Stimulated activated CD8-positive, alpha-beta memory T cell treated with anti-CD3 and anti-CD28 coated beads, Interleukin-12 subunit alpha, Interleukin-12 subunit beta, amount 100 ng/mL, for 24 hours (primary cell): Measurements from ENCODE around the gene ZNF487.
"Not testable (repeated sequence)": the region's sequence is repeated elsewhere in the genome, so short reads cannot be mapped to it uniquely, and the experiment has no call there.

Experiments used
- DNase-seq: peaks from one replicate; pipeline ENCODE4 v3.0.0-alpha.2; 2020; ENCODE audit errors: extremely low read depth

Gene ZNF487

DNA sequence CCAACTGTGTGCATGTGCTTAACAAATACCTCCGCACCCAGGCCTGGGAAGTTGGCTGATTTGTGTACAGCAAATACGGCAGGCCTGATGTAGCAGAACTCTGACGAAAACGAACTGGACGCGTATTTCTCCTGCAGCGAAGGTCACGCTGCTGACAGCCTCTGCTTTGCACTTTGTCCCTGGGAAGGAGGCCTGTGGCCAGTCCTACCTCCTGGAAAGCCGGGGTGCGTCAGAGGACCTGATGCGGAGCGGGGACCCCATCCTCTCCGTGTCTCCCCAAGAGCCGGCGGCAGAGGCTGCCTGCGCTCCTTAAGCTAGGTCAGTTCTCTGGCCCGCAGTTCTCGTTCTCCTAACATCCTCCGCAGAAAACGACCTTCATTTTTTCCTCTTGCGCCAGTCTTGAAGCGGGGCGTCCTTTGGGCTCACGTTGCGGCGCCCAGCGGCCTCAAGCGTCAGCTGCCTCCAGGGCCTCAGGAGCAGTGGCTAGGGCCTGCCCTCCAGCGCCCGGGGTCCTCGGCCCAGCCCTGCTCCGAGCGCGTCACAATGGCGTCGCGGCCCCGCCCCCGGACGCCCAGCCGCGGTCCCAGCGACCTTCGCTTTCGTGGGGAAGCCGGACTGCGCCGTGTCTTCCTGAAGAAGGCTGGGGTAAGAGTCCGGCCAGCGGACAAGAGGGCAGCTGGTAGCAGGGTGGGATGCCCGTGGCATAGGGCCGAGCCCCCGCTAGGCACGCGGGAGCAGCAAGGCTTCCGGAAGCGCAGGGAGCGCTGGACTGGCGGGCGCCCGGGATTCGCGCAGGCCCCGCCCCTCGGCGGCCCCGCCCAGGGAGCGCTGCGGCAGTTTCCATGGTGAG, at the start of gene ZNF487:
TSS of gene ZNF487 (plus strand) at position 821 of the 850 bp plus-strand sequence. CDS start 38,703 bp downstream, outside the sequence.
- peak; percentile 68 for DNase-seq

DNA sequence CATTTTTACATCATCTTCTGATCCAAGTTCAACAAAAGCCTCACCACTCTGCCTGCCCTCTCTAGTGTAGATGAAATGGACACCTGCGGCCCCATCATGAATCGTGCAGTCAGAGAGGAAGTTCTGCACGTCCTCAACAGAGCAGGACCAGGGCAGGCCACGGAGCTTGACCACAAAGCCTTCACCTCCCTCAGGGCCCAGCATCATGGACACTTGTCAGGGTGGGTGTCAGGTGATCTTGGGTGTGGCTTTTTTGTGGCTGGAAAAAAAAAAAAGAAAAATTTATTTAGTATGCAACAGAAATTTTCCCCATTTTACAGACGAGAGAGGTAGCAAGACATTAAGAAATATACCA, 49.3 kb upstream of the ZNF487 start:
- no peak for DNase-seq

DNA sequence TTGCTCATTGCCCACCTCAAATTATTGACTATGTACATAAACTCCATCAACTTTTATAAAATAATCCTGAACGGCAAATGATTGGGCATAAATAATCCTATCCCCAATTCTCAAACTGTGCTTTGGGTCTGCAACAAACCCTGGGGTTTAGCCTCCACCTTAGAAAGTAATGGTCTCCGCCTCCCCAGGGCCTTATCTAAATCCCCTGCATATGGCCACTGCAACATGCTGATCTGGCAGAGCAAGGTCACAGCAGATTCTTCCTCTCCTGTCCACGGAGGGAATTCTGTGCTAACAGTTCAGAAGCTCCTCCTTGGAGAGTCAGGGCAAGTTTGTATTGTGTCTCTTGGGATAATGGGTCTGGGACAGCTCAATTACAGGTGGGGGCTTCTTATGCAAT, 47.0 kb upstream of the ZNF487 start:
- no peak for DNase-seq

DNA sequence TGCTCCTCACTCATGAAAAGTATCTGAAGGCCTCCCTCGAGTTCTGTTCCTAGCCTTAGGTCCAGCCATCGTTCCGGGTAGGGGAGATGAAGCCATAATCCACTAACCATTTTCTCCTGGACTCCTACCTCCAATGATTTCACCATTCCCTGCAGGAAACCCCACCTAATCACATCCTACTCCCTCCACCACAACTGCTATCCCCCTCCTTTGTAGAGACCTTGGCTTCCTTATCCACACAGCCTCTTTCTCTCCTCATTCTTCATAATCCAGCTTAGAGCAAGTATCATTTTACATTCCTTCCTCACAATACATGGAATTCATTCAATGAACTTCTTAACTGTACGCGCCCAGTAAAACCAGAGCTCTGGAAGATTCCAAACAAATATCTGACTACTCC, 46.6 kb upstream of the ZNF487 start:
- no peak for DNase-seq

DNA sequence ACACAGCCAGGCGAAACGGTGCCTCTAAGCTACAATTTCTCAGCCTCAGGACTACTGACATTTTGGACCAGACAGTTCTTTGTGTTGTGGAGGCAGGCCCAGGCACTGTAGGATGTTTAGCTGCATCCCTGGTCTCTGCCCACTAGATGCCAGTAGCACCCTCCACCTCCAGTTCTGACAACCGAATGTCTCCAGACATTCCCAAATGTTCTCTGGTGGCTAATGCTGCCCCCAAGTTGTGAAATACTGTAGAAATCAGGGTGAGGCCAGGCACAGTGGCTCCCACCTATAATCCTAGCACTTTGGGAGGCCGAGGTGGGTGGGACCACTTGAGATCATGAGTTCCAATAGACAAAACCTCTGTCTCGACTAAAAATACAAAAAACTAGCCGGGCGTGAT, 46.2 kb upstream of the ZNF487 start:
- no peak for DNase-seq

DNA sequence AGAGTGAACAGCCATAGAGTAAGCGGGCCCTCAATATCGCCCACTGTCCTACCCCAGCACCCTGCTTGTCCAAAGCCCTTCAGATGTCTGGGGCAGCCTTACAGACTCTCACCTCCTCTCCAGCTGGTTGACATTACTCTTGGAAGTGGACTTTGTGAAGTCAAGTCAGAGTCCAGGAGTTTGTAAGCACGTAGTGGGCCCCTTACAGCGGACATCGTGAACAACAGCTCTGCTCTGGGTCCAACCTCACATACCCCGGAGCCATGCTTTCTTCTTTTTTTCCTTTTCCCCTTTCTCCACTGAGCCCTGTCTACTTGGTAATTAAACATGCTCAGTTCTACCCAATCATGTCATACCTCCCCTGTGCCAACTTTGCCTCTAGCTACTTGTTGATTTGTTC, 45.4 kb upstream of the ZNF487 start:
- DNase-seq, result no peak

DNA sequence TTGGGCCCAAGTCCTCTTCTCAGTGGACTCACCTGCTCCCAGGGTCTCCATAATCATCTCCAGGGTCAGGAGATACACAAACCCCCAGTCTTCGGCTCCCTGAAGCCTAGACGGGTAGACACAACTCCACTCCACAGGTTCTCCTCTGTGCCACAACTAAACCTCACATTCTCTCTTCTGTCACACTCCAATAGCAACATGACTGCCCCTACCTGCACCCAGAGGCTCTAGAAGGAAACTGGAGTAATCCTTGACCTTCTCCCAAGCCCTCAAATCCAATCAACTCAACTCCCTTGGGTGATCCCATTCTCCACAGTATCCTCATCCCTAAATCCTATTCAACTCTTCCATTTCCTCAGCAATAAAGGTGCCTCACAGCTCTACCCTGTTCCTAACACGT, 44.2 kb upstream of the ZNF487 start:
- no peak for DNase-seq

DNA sequence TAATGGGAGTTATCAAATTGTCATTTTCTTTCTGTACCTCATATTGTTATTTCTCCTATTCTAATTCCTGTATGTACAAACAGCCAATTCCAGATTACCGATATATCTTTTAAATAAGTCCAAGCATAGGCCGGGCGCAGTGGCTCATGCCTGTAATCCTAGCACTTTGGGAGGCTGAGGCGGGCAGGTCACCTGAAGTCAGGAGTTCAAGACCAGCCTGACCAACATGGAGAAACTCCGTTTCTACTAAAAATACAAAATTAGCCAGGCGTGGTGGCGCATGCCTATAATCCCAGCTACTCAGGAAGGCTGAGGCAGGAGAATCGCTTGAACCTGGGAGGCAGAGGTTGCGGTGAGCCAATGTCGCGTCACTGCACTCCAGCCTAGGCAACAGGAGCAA, 43.7 kb upstream of the ZNF487 start:
- not testable (repeated sequence) for DNase-seq

DNA sequence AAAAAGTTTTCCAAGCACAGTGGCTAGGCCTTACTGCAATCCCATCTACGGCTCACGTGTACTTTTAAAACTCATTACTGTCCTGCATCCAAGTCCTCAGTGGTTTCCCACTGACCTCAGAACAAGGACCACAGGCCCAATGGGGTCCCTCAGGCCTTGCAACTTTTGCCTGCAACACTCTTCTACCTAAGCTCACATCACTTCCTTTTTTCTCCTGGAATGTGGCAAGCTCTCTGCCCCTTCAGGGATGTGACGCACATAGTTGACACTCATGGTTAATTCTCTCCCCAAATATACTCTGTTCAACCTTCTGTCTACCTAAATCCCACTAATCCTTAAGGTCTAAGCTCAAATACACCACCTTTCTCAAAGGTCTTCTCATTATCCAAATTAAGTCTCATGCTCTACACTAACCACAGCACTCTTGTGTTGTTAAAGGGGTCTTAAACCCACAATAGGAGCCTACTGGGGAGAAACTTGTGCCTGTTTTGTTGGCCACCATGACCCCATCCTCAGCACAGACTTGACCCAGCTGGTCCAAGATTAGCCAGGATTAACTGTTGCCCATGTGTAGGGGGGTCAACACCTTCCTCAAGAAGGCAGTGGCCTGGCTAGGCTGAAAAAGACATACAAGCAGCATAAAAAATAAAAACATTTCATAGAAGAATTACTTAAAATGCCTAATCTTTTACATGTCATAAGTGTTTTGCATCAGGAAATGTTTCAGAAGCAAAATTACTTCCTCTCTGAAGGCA, 43.1 kb upstream of the ZNF487 start:
- DNase-seq, result no peak

DNA sequence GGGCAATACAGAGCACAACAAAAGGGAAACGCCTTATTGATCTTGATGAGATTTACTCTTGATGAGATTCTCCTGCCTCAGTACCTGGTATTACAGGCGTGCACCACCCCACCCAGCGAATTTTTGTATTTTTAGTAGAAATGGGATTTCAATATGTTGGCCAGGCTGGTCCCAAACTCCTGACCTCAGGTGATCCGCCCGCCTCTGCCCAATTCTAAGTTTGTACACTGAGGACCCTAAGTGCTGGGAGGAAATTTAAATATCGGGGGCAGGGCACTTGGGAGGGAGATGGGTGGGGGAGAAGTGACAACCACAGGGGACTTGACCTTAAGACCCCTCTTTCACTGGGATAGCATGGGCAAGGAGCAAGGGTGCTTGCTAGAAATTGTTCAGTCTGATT, 42.0 kb upstream of the ZNF487 start:
- DNase-seq, result no peak

DNA sequence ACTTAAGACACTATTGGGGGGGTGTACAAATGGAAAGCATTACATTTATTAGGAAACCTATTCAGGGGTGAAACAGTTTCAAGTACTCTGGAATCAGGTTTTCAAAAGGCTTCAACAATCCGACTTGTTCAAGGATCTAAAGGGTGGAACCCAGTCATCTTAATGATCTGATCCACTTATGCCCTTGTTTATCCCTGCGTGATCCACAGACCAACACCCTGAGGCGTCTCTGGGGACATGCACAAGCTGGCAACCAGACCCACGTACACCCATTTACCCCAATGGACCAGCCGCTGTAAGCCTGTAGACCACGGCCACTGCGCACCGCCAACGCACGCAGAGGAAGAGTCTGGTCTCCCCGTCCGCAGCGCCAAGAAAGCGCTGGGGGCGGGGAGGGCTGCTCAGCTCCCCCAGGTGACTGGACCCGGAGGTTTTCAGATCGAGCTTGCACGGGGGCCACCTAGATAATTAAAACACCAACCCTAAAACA, 41.3 kb upstream of the ZNF487 start:
- no peak for DNase-seq

DNA sequence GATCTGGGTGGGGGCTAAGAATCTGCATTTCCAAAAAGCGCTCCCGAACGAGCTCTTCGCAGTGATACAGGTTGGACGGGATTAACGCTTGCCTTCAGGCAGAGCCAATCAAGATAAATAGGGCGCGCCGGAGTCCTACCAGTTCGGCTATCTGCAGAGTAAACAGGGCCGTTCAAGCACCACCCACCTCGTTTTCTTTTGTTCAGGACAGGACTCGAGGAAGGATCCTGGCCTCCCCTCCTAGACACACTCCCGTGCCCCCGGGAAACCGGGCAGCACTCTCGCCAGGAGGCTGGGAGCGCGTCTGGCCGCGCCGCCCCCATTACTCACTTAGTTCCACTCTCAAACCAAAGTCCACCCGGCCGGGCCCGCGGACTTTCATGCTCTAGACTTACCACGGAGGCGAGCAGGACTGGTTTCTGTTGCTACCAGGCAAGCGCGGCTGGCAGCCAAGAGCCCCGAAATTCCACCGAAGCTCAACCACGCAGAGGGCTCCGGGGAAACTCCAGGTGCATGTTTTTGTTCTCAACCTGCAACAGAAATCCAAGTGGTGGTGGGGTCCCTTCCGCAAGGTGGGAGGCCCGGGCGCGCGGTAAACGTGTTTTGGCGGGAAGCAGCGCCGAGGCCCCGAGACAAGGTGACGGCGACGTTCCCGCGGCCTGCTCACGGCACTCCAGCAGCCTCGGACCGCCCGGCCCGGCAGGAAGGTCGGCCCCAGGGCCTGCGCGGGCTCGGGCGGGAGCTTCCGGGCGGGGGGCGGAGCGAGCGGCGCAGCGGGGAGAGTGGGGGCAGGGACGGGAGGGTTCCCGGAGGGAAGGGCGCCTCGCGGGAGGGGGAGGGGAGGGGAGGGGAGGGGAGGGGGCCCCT, 40.6 kb upstream of the ZNF487 start:
- peak; percentile 50 for DNase-seq

DNA sequence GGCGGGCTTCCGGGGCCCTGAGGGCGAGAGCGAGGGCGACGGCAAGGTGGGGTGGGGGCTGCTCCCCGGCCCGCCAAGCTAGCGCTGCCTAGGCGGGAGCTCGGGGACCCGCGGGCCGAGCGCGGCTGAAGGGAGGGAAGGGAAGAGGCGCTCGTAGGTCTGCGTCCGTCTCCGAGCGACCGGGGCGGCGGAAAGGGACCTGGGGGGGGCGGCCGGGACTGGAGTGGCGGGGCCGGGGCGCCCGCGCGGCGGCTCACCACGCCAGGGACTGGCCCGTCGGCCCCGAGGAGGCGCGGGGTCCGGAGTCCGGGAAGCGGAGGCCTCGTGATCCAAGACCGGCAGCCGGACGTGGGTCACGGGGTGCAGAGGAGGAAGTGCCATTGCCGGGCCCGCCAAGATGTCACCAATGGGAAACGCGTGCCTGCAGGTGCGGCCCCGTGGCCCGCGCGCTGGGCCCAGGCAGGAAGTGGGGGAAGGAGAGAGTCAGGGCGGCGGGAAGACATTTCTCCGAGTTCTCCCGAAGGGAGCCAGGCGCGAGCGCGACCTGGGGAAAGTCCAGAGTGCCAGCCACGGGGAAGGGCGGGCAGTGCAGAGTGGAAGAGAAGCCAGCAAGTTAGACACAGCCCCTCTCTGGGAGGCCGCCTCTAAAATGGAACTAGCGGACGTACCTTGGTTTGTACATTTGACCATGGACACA, 39.8 kb upstream of the ZNF487 start:
- DNase-seq, result peak; percentile 49

DNA sequence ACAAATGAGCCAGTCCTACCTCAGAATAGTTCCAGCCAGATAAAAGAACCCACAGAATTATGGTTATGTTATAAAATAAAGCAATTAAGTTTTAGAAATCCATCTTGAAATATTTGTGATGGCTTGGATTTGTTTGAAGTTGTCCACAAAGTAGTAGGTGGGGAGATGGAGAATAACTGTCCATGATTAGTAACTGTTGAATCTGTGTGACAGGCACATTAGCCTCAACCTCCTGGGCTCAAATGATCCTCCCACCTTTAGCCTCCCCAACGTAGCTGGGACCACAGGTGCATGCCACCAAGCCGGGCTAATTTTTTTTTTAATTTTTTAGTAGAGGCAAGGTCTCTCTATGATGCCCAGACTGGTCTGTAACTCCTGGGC, 38.0 kb upstream of the ZNF487 start:
- no peak for DNase-seq

DNA sequence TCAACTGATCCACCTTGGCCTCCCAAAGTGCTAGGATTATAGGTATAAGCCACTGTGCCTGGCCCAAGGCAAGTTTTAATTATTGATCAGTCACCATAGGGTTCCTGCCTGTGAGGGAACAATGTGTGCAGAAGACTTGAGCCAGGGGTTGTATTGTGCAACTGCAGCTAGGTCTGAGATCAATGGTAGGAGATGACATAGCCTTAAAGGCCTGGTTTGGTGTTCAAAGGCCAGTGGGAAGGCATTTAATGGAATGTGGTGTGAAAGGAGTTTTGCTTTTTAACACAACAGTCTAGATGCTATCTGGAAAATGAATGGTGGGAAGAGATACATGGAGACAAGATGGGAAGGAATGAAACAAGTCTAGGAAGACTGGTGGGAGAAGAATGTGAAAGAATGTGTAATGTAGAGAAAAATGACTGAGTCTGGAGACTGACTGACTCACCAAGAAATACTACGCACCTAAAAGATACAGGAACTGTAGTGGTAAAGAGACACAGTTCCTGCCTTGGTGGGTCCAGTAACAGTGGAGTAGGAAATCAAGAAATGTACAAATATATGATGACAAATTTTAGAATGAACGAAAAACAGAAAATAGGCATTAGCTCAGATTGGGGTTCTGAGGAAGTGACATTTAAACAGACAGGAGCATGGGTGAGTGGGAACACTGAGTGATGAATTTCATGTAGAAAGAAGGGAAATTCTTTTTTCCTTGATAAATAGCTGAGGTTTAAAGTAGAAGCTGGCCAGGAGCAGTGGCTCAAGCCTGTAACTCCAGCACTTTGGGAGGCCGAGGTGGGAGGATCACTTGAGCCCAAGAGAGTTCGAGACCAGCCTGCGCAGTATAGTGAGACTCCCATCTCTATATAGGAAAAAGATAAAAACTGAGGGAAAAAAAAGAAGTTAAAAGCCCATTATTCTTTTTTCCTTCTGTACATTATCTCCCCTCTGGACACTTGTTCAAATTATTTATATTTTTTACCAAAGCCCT, 37.3 kb upstream of the ZNF487 start:
- no peak for DNase-seq

DNA sequence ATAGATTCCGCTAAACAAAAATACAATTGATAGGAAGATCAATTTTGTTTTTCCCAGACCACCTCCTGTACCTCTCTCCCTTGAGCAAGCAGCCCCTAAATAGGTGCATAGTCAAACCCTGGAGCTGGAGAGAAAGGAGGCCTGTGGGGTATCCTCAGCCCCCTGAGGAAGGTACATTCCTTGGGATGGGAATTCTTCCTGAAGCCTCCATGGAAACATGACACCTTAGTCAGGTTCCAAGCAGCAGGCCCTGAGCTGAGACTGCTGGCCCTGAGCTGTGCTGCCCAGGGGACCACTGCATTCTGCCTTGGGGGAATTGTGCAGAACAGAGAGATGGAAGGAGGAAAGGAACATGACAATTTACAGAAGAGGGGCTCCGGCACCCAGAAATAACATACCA, 35.3 kb upstream of the ZNF487 start:
- DNase-seq, result no peak

DNA sequence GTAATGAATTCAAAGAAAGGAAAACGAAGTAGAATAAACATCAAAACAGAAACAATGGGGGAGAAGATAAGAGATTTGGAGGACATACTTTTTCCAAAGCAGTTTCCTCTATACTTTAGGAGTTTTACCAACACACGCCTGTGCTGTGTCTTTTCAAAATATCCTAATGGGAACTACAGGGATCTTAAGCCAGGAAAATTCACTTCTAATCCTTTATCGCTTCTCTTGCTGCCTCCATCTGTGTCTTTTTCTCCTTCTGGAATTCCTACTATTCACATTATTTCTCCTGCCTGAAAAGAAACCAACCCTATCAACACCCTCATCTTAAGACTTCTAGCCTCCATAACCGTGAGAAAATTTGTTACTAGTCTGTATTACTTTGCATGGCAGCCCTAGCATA, 34.7 kb upstream of the ZNF487 start:
- no peak for DNase-seq

DNA sequence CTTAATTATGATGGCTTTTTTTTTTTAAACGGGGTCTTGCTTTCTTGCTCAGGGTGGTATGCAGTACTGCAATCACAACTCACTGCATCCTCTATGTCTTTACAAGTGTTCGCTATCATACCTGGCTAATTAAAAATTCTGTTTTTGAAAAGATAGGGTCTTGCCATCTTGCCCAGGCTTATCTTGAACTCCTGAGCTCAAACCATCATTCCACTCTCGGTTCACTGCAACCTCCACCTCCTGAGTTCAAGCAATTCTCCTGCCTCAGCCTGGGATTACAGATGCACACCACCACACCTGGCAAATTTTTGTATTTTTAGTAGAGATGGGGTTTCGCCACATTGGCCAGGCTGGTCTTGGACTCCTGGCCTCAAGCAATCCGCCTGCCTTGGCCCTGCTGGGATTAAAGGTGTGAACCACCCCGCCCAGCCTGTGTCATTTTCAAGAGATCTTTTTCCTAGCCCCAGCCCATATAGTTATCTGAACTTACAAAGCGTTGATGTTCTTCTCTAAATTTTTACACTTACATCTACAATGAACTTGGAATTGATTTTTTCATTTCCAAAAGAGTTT, 33.9 kb upstream of the ZNF487 start:
- DNase-seq, result no peak

DNA sequence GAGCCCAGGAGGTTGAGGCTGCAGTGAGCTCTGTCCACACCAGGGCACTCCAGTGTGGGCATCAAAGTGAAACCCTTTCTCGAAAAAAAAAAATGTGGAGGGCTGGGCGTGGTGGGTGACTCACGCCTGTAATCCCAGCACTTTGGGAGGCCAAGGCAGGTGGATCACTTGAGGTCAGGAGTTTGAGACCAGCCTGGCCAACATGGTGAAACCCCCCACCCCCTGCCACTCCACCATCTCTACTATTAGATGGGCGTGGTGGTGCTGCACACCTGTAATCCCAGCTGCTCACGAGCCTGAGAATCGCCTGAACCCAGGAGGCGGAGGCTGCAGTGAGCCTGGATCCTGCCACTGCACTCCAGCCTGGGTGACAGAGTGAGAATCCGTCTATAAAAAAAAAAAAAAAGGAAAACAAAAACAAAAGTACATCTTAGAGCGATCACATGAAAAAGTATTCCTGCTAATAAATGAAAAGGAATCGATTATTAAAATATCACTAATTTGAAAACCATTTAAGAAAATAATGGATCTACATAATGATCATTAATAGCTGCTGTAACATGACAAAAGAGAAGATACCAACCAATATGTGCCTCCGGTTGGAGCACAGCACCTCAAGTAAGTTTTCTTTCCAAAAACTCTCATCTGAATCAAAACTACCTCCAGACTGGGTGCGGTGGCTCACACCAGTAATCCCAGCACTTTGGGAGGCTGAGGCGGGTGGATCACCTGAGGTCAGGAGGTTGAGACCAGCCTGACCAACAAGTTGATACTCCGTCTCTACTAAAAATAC, 32.8 kb upstream of the ZNF487 start:
- DNase-seq, result no peak
